GM18907 (cell line): ENCODE data around the gene SYDE2.

ENCODE experiments used
- ATAC-seq: cut with Tn5 transposase; IDR thresholded peaks from one replicate; pipeline ENCODE4 v1.9.1; 2021; ENCODE audit warnings: mild to moderate bottlenecking, moderate library complexity; ENCODE audit not compliant: unreplicated experiment

The SYDE2 gene

DNA sequence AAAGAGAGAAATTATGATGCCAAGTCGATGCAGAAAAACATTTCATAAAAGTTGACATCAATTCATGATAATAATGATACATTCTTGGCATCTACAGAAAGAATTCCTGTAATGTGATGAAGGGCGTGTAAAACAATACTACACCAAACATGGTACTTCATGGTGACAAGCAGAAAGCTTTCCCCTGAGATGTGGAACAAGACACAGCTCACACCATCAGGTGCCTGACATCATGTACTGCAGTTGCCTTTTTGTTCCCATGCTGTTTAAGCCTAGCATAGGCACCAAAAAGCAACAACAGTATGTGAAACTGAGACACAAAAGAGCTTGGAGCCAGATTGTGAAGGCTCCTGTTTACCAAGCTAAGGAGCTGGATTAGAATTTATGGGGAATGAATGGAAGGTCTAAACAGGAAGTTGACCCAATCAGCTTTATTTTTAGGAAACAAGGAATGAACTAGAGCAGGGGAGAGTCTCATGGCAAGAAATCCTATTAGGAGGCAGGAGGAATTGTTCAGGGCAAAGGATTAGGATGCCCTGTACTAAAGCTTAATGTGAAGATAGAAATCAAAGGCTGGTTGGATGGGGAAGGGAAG lies 67.2 kb downstream of the SYDE2 start:
- ATAC-seq = no peak

- no peak for ATAC-seq
Observed at GRCh38 chr1:85132078-85132720, 68.6 kb downstream of the SYDE2 start.

GRCh38 chr1:85128316-85128715 lies 72.5 kb downstream of the SYDE2 start:
- ATAC-seq = no peak

GRCh38 chr1:85125891-85126290 lies 74.9 kb downstream of the SYDE2 start:
- ATAC-seq = no peak

DNA sequence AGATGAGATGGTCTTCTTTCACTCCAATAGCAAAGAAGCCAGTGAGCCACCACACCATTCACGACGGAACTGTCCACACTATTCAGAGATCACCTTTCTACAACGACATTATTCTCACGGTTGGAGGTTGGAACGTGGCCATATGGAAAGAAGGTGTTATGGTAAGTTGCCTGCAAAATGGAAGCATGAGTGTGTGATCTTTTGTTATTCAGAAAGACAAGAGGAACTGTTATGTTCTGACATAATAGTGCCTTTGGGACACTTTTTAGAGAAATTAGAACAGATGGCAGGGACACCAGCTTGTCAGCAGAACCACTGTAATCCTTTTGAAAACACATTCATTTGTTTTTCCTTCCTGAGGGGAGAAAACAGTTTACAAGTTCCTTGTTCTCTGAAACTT lies 76.7 kb downstream of the SYDE2 start:
- ATAC-seq = no peak

- ATAC-seq = no peak
Observed at GRCh38 chr1:85122169-85122568, 78.6 kb downstream of the SYDE2 start.

GRCh38 chr1:85121744-85122143 lies 79.1 kb downstream of the SYDE2 start:
- no peak for ATAC-seq

- no peak for ATAC-seq
Observed at GRCh38 chr1:85118751-85119150, 82.1 kb downstream of the SYDE2 start.

DNA sequence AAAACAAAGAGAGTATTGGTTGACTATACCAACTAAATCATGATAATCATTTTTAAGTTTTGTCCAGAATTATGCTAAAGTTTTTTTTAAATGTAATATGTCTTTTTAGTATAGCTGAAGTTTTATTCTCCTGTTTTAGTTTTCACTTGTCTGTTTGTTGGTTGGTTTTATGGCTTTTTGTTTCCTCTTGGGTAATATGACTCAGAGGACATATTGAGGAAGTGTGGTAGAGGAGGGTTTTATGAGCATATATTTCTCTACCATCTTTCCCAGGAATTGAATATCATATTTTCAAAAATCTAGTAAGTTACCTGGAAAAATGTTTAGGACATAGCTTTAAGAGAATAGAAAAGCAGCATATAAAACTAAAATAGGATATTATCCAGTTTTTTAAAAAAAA lies 84.0 kb downstream of the SYDE2 start:
- ATAC-seq = no peak

DNA sequence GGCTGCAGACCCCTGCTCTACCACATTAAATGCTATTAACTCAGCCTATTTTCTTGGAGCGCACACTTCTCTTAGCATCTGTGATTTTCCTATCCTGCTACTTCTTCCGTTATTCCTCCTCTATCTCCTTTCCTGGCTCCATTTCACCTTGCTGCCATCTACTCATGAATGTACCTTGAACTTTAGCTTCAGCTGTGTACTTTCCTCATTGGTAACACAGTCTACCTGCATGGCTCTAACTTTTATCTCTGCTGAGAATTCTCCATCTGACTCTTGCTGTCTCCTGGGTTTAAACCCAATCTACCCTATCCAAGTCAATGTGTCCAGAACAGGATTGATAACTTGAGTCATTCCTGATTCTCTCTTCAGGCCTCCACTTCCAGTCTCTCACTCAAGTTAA lies 84.9 kb downstream of the SYDE2 start:
- ATAC-seq = no peak

- no peak for ATAC-seq
Observed at GRCh38 chr1:85111695-85112094, 89.1 kb downstream of the SYDE2 start.

- peak; percentile 90 for ATAC-seq
Observed at GRCh38 chr1:85109475-85109874, 91.3 kb downstream of the SYDE2 start.
